ENCODE measurements around the gene PARD3.
"Not testable (repeated sequence)": the region's sequence is repeated elsewhere in the genome, so short reads cannot be mapped to it uniquely, and the experiment has no call there.

Gene PARD3

GRCh38 chr10:34479520-34480179 is 335.4 kb downstream of the PARD3 start:
- no peak for DNase-seq

- DNase-seq = no peak
Measured at GRCh38 chr10:34477249-34477648, 337.8 kb downstream of the PARD3 start.

- DNase-seq = no peak
Measured at GRCh38 chr10:34476608-34477007, 338.5 kb downstream of the PARD3 start.

GRCh38 chr10:34475786-34476185 is 339.3 kb downstream of the PARD3 start:
- DNase-seq = no peak

- DNase-seq = no peak
Measured at GRCh38 chr10:34475274-34475646, 339.8 kb downstream of the PARD3 start.

- DNase-seq = no peak
Measured at GRCh38 chr10:34474555-34475273, 340.4 kb downstream of the PARD3 start.

- DNase-seq = no peak
Measured at GRCh38 chr10:34474009-34474376, 341.1 kb downstream of the PARD3 start.

- DNase-seq = no peak
Measured at GRCh38 chr10:34473174-34474008, 341.7 kb downstream of the PARD3 start.

- no peak for DNase-seq
Measured at GRCh38 chr10:34470307-34470706, 344.8 kb downstream of the PARD3 start.

- no peak for DNase-seq
Measured at GRCh38 chr10:34469446-34469845, 345.6 kb downstream of the PARD3 start.

- no peak for DNase-seq
Measured at GRCh38 chr10:34467902-34468301, 347.2 kb downstream of the PARD3 start.

GRCh38 chr10:34467364-34467763 is 347.7 kb downstream of the PARD3 start:
- no peak for DNase-seq

- no peak for DNase-seq
Measured at GRCh38 chr10:34465678-34466077, 349.4 kb downstream of the PARD3 start.

- no peak for DNase-seq
Measured at GRCh38 chr10:34464591-34464990, 350.5 kb downstream of the PARD3 start.

GRCh38 chr10:34464000-34464399 is 351.1 kb downstream of the PARD3 start:
- no peak for DNase-seq

GRCh38 chr10:34462993-34463392 is 352.1 kb downstream of the PARD3 start:
- no peak for DNase-seq

GRCh38 chr10:34462056-34462455 is 353.0 kb downstream of the PARD3 start:
- no peak for DNase-seq

GRCh38 chr10:34454590-34455261 is 360.4 kb downstream of the PARD3 start:
- DNase-seq = no peak

GRCh38 chr10:34449836-34450235 is 365.3 kb downstream of the PARD3 start:
- DNase-seq = no peak

GRCh38 chr10:34446049-34446448 is 369.0 kb downstream of the PARD3 start:
- no peak for DNase-seq

- no peak for DNase-seq
Measured at GRCh38 chr10:34444223-34445183, 370.6 kb downstream of the PARD3 start.

- DNase-seq = not testable (repeated sequence)
Measured at GRCh38 chr10:34439386-34439785, 375.7 kb downstream of the PARD3 start.

Data from NCI-H1436 (cell line).